ENCODE data around the gene RAB5A. TPM values are rescaled to one million over a fixed set of nuclear protein-coding genes. Genes with fewer than 3 reads are reported as not detected.

Gene RAB5A
- total and polyA plus RNA-seq, 4 donors = 36.8 to 91.1 (median 48.2) TPM

DNA sequence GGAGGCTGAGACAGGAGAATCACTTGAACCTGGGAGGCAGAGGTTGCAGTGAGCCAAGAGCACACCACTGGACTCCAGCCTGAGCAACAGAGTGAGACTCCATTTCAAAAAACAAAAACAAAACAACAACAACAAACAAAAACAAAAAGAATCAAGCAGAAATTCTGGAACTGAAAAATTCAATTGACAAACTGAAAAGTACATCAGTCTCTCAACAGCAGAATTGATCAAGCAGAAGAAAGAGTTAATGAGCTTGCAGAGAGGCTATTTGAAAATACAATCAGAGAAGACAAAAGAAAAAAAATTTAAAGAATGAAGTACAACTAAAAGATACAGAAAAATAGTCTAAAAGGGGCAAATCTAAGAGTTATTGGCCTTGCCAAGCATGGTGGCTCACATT lies 35.4 kb upstream of the RAB5A start:
- Histone ChIP-seq H3K4me3 (no peak overlapping the region), H3K27ac (ENCODE audit: low read depth in 1 of 2, low read length in 1 of 2) (no peak overlapping the region), H3K4me1 (ENCODE audit: control insufficient read depth in 5 of 5, insufficient read depth in 5 of 5, low read length in 5 of 5) (no peaks in the 10 kb centered on the region), H3K36me3 (ENCODE audit: control insufficient read depth in 4 of 4, insufficient read depth in 4 of 4, low read length in 4 of 4) (no peaks in the 10 kb centered on the region), H3K9ac (ENCODE audit: insufficient read depth in 1 of 2, low read length in 2 of 2) (no peak overlapping the region), H3K9me3 (ENCODE audit: control insufficient read depth in 4 of 4, insufficient read depth in 3 of 4, low read length in 3 of 4) (peaks cover 0 to 6% (median 2%) of the 10 kb centered on the region in 4 donors), H3K27me3 (ENCODE audit: control insufficient read depth in 3 of 3, insufficient read depth in 3 of 3, low read length in 2 of 3) (no peaks in the 10 kb centered on the region)
- TF ChIP-seq, protein P1, sequence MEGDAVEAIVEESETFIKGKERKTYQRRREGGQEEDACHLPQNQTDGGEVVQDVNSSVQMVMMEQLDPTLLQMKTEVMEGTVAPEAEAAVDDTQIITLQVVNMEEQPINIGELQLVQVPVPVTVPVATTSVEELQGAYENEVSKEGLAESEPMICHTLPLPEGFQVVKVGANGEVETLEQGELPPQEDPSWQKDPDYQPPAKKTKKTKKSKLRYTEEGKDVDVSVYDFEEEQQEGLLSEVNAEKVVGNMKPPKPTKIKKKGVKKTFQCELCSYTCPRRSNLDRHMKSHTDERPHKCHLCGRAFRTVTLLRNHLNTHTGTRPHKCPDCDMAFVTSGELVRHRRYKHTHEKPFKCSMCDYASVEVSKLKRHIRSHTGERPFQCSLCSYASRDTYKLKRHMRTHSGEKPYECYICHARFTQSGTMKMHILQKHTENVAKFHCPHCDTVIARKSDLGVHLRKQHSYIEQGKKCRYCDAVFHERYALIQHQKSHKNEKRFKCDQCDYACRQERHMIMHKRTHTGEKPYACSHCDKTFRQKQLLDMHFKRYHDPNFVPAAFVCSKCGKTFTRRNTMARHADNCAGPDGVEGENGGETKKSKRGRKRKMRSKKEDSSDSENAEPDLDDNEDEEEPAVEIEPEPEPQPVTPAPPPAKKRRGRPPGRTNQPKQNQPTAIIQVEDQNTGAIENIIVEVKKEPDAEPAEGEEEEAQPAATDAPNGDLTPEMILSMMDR (IDR thresholded peaks at IDR 0.05; ENCODE audit: control extremely low read depth, extremely low read depth) = no peak
- ATAC-seq (ENCODE audit: insufficient read depth, low FRiP score) (no peak), DNase-seq (no peak)

DNA sequence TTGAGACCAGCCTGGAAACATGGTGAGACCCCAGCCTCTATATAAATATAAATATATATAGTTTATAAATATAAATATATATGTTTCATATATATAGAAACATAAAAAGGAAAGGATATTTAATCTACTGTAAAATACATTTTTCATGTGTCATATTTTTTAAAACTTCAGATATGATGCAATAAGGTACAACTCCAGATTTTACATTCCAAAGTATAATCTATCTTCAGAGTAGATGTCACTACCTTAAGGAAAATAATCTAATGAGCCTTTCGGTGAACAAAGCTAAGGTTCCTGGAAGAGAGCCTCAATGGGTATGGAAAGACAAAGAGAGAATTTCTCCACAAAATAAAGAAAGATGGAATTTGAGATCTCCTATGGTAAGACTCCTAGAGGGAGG lies 29.7 kb upstream of the RAB5A start:
- DNase-seq (no peak), ATAC-seq (ENCODE audit: insufficient read depth, low FRiP score) (no peak)
- no peak overlapping the region for H3K4me3 ChIP-seq
- no peak overlapping the region for H3K27ac ChIP-seq (ENCODE audit: low read depth in 1 of 2, low read length in 1 of 2)
- TF ChIP-seq, protein P1 (IDR thresholded peaks at IDR 0.05; ENCODE audit: control extremely low read depth, extremely low read depth) = no peak
- H3K9me3 ChIP-seq (ENCODE audit: control insufficient read depth in 4 of 4, insufficient read depth in 3 of 4, low read length in 3 of 4) = peaks cover 0 to 4% (median 0%) of the 10 kb centered on the region in 4 donors
- no peaks in the 10 kb centered on the region for H3K4me1 ChIP-seq (ENCODE audit: control insufficient read depth in 5 of 5, insufficient read depth in 5 of 5, low read length in 5 of 5)
- no peak overlapping the region for H3K9ac ChIP-seq (ENCODE audit: insufficient read depth in 1 of 2, low read length in 2 of 2)
- no peaks in the 10 kb centered on the region for H3K27me3 ChIP-seq (ENCODE audit: control insufficient read depth in 3 of 3, insufficient read depth in 3 of 3, low read length in 2 of 3)
- no peaks in the 10 kb centered on the region for H3K36me3 ChIP-seq (ENCODE audit: control insufficient read depth in 4 of 4, insufficient read depth in 4 of 4, low read length in 4 of 4)
- 94 to 97% methylated on average over 1 of the region's 1 CpG for WGBS, 2 donors

DNA sequence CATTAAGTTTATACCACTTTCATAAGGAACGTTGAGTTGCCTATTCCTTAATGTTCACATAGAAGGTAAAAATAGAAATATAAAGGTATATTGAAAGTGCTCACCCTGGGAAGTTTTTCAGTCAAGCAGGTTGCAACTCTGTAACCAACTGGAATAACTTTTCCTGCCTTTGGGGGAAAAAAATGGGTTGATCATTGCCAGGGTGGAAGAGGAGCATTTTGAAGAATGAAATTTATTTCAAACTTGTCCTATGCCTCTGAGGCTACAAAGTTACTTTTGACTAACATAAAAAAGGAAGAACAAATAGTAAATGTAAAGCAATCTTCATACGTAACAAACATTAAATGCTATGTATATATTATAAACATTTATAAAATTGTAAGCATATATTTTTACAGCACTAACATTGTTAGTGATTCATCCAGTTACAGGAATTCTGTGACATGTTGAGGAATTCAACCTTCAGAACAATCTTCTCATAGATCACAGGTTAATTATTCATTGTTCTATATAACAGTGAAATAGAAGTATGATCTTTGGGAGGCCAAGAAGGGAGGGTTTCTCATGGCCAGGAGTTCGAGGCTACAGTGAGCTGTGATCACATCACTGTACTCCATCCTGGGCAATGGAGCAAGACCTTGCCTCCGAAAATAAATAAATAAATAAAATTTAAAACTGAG lies 26.4 kb upstream of the RAB5A start:
- Histone ChIP-seq H3K27ac (ENCODE audit: low read depth in 1 of 2, low read length in 1 of 2) (no peak overlapping the region), H3K36me3 (ENCODE audit: control insufficient read depth in 4 of 4, insufficient read depth in 4 of 4, low read length in 4 of 4) (no peaks in the 10 kb centered on the region), H3K27me3 (ENCODE audit: control insufficient read depth in 3 of 3, insufficient read depth in 3 of 3, low read length in 2 of 3) (no peaks in the 10 kb centered on the region), H3K4me1 (ENCODE audit: control insufficient read depth in 5 of 5, insufficient read depth in 5 of 5, low read length in 5 of 5) (no peaks in the 10 kb centered on the region), H3K9me3 (ENCODE audit: control insufficient read depth in 4 of 4, insufficient read depth in 3 of 4, low read length in 3 of 4) (no peaks in the 10 kb centered on the region), H3K4me3 (no peak overlapping the region), H3K9ac (ENCODE audit: insufficient read depth in 1 of 2, low read length in 2 of 2) (no peak overlapping the region)
- ATAC-seq (ENCODE audit: insufficient read depth, low FRiP score) (no peak), DNase-seq (no peak)
- TF ChIP-seq, protein P1 (IDR thresholded peaks at IDR 0.05; ENCODE audit: control extremely low read depth, extremely low read depth) = no peak
- 77 to 90% methylated on average over 4 of the region's 4 CpGs for WGBS, 2 donors
